ENCODE measurements around the gene OLA1.

Gene OLA1

GRCh38 chr2:174072069-174072468 is 176.3 kb downstream of the OLA1 start:
- no peaks in the 10 kb centered on the region for H3F3A ChIP-seq (ENCODE audit: insufficient read depth)
- H4K20me1 ChIP-seq (ENCODE audit: low read depth, low read length): 0 out of 2 replicates have a peak, but pooled peaks cover 3% of the 10 kb centered on the region
- no peak overlapping the region for H2AFZ ChIP-seq (ENCODE audit: low read depth, low read length, severe bottlenecking)
- no peak overlapping the region for H3K4me3 ChIP-seq (ENCODE audit: insufficient read depth, low read length, poor library complexity, severe bottlenecking)
- no peak for TF ChIP-seq EZH2phosphoT487 (conservative IDR thresholded peaks at IDR 0.05; ENCODE audit: low read length)
- TF ChIP-seq, protein P1, sequence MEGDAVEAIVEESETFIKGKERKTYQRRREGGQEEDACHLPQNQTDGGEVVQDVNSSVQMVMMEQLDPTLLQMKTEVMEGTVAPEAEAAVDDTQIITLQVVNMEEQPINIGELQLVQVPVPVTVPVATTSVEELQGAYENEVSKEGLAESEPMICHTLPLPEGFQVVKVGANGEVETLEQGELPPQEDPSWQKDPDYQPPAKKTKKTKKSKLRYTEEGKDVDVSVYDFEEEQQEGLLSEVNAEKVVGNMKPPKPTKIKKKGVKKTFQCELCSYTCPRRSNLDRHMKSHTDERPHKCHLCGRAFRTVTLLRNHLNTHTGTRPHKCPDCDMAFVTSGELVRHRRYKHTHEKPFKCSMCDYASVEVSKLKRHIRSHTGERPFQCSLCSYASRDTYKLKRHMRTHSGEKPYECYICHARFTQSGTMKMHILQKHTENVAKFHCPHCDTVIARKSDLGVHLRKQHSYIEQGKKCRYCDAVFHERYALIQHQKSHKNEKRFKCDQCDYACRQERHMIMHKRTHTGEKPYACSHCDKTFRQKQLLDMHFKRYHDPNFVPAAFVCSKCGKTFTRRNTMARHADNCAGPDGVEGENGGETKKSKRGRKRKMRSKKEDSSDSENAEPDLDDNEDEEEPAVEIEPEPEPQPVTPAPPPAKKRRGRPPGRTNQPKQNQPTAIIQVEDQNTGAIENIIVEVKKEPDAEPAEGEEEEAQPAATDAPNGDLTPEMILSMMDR (IDR thresholded peaks at IDR 0.05; ENCODE audit: insufficient read depth, low read length, poor library complexity, severe bottlenecking): no peak
- H3K27ac ChIP-seq (ENCODE audit: low read depth, low read length): no peak overlapping the region
- no peak overlapping the region for H3K9ac ChIP-seq (ENCODE audit: low read length)
- H3K79me2 ChIP-seq (ENCODE audit: insufficient read depth, low read length): no peaks in the 10 kb centered on the region
- no peaks in the 10 kb centered on the region for H3K9me3 ChIP-seq (ENCODE audit: insufficient read depth, low read length)
- H3K9me2 ChIP-seq (replicated peaks; ENCODE audit: insufficient read depth, low read length): no peaks in the 10 kb centered on the region
- H3K36me3 ChIP-seq (ENCODE audit: low read length): no peaks in the 10 kb centered on the region
- no peaks in the 10 kb centered on the region for H3K27me3 ChIP-seq (ENCODE audit: low read length)
- no peak overlapping the region for H3K4me2 ChIP-seq (ENCODE audit: low read depth, low read length, poor library complexity, severe bottlenecking)

DNA sequence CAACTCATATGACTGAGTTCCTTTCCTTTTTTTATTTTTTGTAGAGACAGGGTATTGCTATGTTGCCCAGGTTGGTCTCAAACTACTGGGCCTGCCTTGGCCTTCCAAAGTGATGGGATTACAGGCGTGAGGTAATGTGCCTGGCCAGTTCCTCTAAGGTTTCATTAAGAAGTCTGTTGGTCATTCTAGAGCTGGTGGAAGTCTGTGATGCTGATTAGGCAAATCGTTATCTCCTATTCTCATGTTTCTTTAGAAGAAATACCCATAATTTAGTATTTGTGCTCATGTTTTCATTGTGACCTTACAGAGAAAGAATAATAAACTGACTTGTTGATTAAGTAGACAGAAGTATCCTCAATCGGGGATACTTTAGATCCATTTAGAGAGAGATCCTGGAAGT is 177.0 kb downstream of the OLA1 start:
- Histone ChIP-seq H3K9me3 (ENCODE audit: insufficient read depth, low read length) (no peaks in the 10 kb centered on the region), H3K4me2 (ENCODE audit: low read depth, low read length, poor library complexity, severe bottlenecking) (no peak overlapping the region), H3K79me2 (ENCODE audit: insufficient read depth, low read length) (no peaks in the 10 kb centered on the region), H3K9ac (ENCODE audit: low read length) (no peak overlapping the region), H3K9me2 (replicated peaks; ENCODE audit: insufficient read depth, low read length) (no peaks in the 10 kb centered on the region), H3K36me3 (ENCODE audit: low read length) (no peaks in the 10 kb centered on the region), H3K4me3 (ENCODE audit: insufficient read depth, low read length, poor library complexity, severe bottlenecking) (no peak overlapping the region), H3K27me3 (ENCODE audit: low read length) (no peaks in the 10 kb centered on the region), H4K20me1 (ENCODE audit: low read depth, low read length) (no peaks in the 10 kb centered on the region), H3F3A (ENCODE audit: insufficient read depth) (no peaks in the 10 kb centered on the region), H3K27ac (ENCODE audit: low read depth, low read length) (no peak overlapping the region), H2AFZ (ENCODE audit: low read depth, low read length, severe bottlenecking) (no peak overlapping the region)
- TF ChIP-seq EZH2phosphoT487 (conservative IDR thresholded peaks at IDR 0.05; ENCODE audit: low read length): no peak
- TF ChIP-seq, protein P1 (IDR thresholded peaks at IDR 0.05; ENCODE audit: insufficient read depth, low read length, poor library complexity, severe bottlenecking): no peak

DNA sequence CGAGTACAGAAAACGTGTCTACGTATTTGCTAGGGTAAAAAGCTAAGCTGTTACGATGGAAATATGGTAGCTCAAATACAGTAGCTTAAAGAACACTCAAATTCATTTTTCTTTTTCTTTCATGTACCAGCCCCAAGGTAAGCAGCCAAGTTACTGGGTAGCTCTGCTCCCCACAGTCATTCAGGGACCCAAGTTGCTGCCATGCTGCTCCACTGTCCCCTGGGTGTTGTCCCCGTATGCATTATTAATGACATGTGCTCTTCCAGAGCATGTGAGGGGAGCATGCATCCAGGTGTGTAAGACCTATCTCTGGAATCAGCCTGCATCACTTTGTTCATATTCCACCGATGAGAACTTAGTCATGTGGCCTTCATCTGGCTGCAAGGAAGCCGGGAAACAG is 178.1 kb downstream of the OLA1 start:
- no peak overlapping the region for H3K27ac ChIP-seq (ENCODE audit: low read depth, low read length)
- no peaks in the 10 kb centered on the region for H3K36me3 ChIP-seq (ENCODE audit: low read length)
- H3K27me3 ChIP-seq (ENCODE audit: low read length): no peaks in the 10 kb centered on the region
- no peaks in the 10 kb centered on the region for H3K9me3 ChIP-seq (ENCODE audit: insufficient read depth, low read length)
- H3F3A ChIP-seq (ENCODE audit: insufficient read depth): no peaks in the 10 kb centered on the region
- no peak overlapping the region for H3K4me3 ChIP-seq (ENCODE audit: insufficient read depth, low read length, poor library complexity, severe bottlenecking)
- no peaks in the 10 kb centered on the region for H3K79me2 ChIP-seq (ENCODE audit: insufficient read depth, low read length)
- no peaks in the 10 kb centered on the region for H4K20me1 ChIP-seq (ENCODE audit: low read depth, low read length)
- H3K9me2 ChIP-seq (replicated peaks; ENCODE audit: insufficient read depth, low read length): no peaks in the 10 kb centered on the region
- no peak overlapping the region for H2AFZ ChIP-seq (ENCODE audit: low read depth, low read length, severe bottlenecking)
- TF ChIP-seq EZH2phosphoT487 (conservative IDR thresholded peaks at IDR 0.05; ENCODE audit: low read length): no peak
- no peak overlapping the region for H3K4me2 ChIP-seq (ENCODE audit: low read depth, low read length, poor library complexity, severe bottlenecking)
- H3K9ac ChIP-seq (ENCODE audit: low read length): no peak overlapping the region

DNA sequence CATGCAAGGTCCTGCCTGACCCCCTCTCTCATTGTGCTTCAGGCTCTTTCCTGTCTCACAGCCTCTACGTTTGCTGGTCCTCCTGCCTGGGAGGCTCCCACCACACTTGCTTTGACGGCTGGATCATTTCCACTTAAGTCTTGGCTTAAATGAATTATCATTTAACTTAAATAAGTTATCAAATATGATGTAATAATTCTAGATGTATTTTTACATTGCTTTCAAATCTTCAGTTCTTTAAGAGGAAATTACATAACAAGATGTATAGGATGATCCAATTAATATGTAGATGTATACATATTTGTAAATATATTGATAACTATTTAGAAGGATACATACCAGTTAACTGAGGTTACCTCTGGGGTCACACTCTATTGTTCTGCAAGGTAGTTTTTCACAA is 180.5 kb downstream of the OLA1 start:
- H3K27ac ChIP-seq (ENCODE audit: low read depth, low read length): no peak overlapping the region
- no peak overlapping the region for H3K4me2 ChIP-seq (ENCODE audit: low read depth, low read length, poor library complexity, severe bottlenecking)
- H3K9ac ChIP-seq (ENCODE audit: low read length): no peak overlapping the region
- H3K27me3 ChIP-seq (ENCODE audit: low read length): no peaks in the 10 kb centered on the region
- no peaks in the 10 kb centered on the region for H4K20me1 ChIP-seq (ENCODE audit: low read depth, low read length)
- H3K4me3 ChIP-seq (ENCODE audit: insufficient read depth, low read length, poor library complexity, severe bottlenecking): no peak overlapping the region
- no peaks in the 10 kb centered on the region for H3K79me2 ChIP-seq (ENCODE audit: insufficient read depth, low read length)
- H2AFZ ChIP-seq (ENCODE audit: low read depth, low read length, severe bottlenecking): no peak overlapping the region
- no peak for TF ChIP-seq EZH2phosphoT487 (conservative IDR thresholded peaks at IDR 0.05; ENCODE audit: low read length)
- TF ChIP-seq, protein P1 (IDR thresholded peaks at IDR 0.05; ENCODE audit: insufficient read depth, low read length, poor library complexity, severe bottlenecking): no peak
- no peaks in the 10 kb centered on the region for H3K9me3 ChIP-seq (ENCODE audit: insufficient read depth, low read length)
- H3K36me3 ChIP-seq (ENCODE audit: low read length): no peaks in the 10 kb centered on the region
- H3K9me2 ChIP-seq (replicated peaks; ENCODE audit: insufficient read depth, low read length): no peaks in the 10 kb centered on the region
- H3F3A ChIP-seq (ENCODE audit: insufficient read depth): no peaks in the 10 kb centered on the region
